K562 (cell line): ENCODE measurements around the gene CCT4. TPM values are rescaled to one million over a fixed set of nuclear protein-coding genes. Genes with fewer than 3 reads are reported as not detected.

Experiments used
- ATAC-seq: fragments of 200-7000 bp; cut with Tn5 transposase; 3 replicates; pipeline ENCODE4 v1.9.1; 2020; ENCODE audit warnings: moderate library complexity
- BruUV-seq: library from RNA; stranded (reverse); fragments of 400-500 nt; replicated peaks from 2 replicates; lab custom pipeline; 2021; lab: Mats Ljungman, UMichigan
- CTCF ChIA-PET: fragments of 300-600 bp; formaldehyde crosslinking; extraction: SDS; loops from one replicate; lab custom pipeline; 2021; ENCODE audit warnings: low intra/inter-chr PET ratio; lab: Yijun Ruan, JAX
- POLR2A ChIA-PET: fragments of 300-600, 350-650 bp; sonication (Branson Sonifier 250); formaldehyde crosslinking; extraction: SDS; loops from one replicate; lab custom pipeline; 2021; ENCODE audit warnings: antibody characterized with exemption, inconsistent platforms; lab: Yijun Ruan, JAX
- DNase-seq, 4 experiments: peaks; one replicate each; pipeline versions ENCODE4 v3.0.0 to v3.0.0-alpha.2; 2011 to 2018; ENCODE audit warnings: low spot score in 3 of 4, mixed read lengths in 3 of 4; ENCODE audit errors: extremely low read depth in 1 of 4
- FAIRE-seq: peaks from 2 replicates; lab custom pipeline; 2011; peaks lifted over from hg19 to GRCh38; lab: Jason Lieb, UNC
- H2AFZ ChIP-seq: 2 replicates; pipeline ENCODE4 v1.6.0; 2011; ENCODE audit warnings: low read depth, low read length, control low read depth, inconsistent platforms
- H3K27ac ChIP-seq: fragments of 200-600 bp; 3 replicates; pipeline ENCODE4 v1.8.0; 2011; ENCODE audit warnings: low read depth, mild to moderate bottlenecking, control low read depth, inconsistent platforms, low read length, moderate library complexity, mixed read lengths; ENCODE audit errors: extremely low read depth
- H3K27me3 ChIP-seq, 2 experiments: fragments of 300-600 bp in 1 of 2; 2 replicates in 1 of 2; 3 replicates in 1 of 2; pipeline versions ENCODE4 v1.6.0 to v1.8.0; 2011; ENCODE audit warnings: inconsistent platforms in 2 of 2, low read length in 2 of 2, mild to moderate bottlenecking in 1 of 2, mixed read lengths in 1 of 2, moderate library complexity in 1 of 2; ENCODE audit not compliant: control insufficient read depth in 2 of 2, insufficient read depth in 2 of 2
- H3K36me3 ChIP-seq: fragments of 300-600 bp; 3 replicates; pipeline ENCODE4 v1.8.0; 2011; ENCODE audit warnings: mild to moderate bottlenecking, low read length, inconsistent platforms; ENCODE audit not compliant: control insufficient read depth, insufficient read depth
- H3K4me1 ChIP-seq, 2 experiments: fragments of 200-600 bp in 1 of 2; replicated peaks in 1 of 2; 2 replicates in 1 of 2; 3 replicates in 1 of 2; pipeline versions ENCODE4 v1.5.1 to v1.8.0; 2011; ENCODE audit warnings: inconsistent platforms in 2 of 2, low read length in 2 of 2, mild to moderate bottlenecking in 1 of 2, mixed read lengths in 1 of 2, moderate library complexity in 1 of 2; ENCODE audit not compliant: control insufficient read depth in 2 of 2, insufficient read depth in 2 of 2
- H3K4me2 ChIP-seq: 2 replicates; pipeline ENCODE4 v1.6.1; 2011; ENCODE audit warnings: low read length, control low read depth, inconsistent platforms, mixed read lengths; ENCODE audit not compliant: insufficient read depth
- H3K4me3 ChIP-seq: fragments of 200-600 bp; sonication (generic), shearing (Covaris generic); 2 replicates; pipeline ENCODE4 v1.5.1; 2016; ENCODE audit warnings: control low read depth, inconsistent platforms
- H3K79me2 ChIP-seq: fragments of 200-600 bp; 3 replicates; pipeline ENCODE4 v1.8.0; 2011; ENCODE audit warnings: low read length, inconsistent platforms; ENCODE audit not compliant: control insufficient read depth, insufficient read depth
- H3K9ac ChIP-seq, 2 experiments: 2 replicates each; pipeline versions ENCODE4 v1.6.0 to v1.6.1; 2011; ENCODE audit warnings: low read depth in 2 of 2, low read length in 2 of 2, control low read depth in 1 of 2, inconsistent platforms in 1 of 2, mild to moderate bottlenecking in 1 of 2, mixed read lengths in 1 of 2; ENCODE audit not compliant: insufficient read depth in 1 of 2
- H3K9me1 ChIP-seq: one replicate; pipeline ENCODE4 v1.6.0; 2011; ENCODE audit warnings: inconsistent platforms, mild to moderate bottlenecking, low read length, moderate library complexity; ENCODE audit not compliant: control insufficient read depth, insufficient read depth
- H3K9me3 ChIP-seq: replicated peaks from 2 replicates; pipeline ENCODE4 v1.5.1; 2011; ENCODE audit warnings: low read depth, low read length, inconsistent platforms; ENCODE audit not compliant: control insufficient read depth, insufficient read depth
- H4K20me1 ChIP-seq: replicated peaks from 2 replicates; pipeline ENCODE4 v1.6.1; 2011; ENCODE audit warnings: low read length, inconsistent platforms, mixed read lengths; ENCODE audit not compliant: control insufficient read depth, insufficient read depth
- EP400 ChIP-seq: fragments of 450-650 bp; IDR thresholded peaks from 2 replicates; pipeline ENCODE4 v1.6.1; 2017; ENCODE audit warnings: antibody characterized with exemption, mild to moderate bottlenecking, moderate library complexity
- MITF ChIP-seq: IDR thresholded peaks from 2 replicates; pipeline ENCODE4 v1.6.1; 2014; ENCODE audit warnings: antibody characterized with exemption
- RAD21 ChIP-seq, 2 experiments: fragments of 250-450 bp in 1 of 2; fragments of 450-650 bp in 1 of 2; sonication (Bioruptor Pico) in 1 of 2; formaldehyde crosslinking in 1 of 2; IDR thresholded peaks in 1 of 2; conservative IDR thresholded peaks in 1 of 2; 2 replicates each; pipeline versions ENCODE4 v1.4.0 to v1.8.0; 2020 to 2022; ENCODE audit warnings: mild to moderate bottlenecking in 2 of 2, moderate library complexity in 1 of 2
- whole genome bisulfite sequencing: fragments of 100-300 bp; shearing (Covaris generic); methylation state at CpG from one replicate; pipeline ENCODE4 v1.1.6; 2016; ENCODE audit warnings: low coverage, mixed read lengths; ENCODE audit not compliant: insufficient coverage; ENCODE audit errors: missing lambda C conversion rate; 5-methylcytosine and 5-hydroxymethylcytosine counted together
- in situ Hi-C: fragments of 300-500 bp; cut with MboI; formaldehyde crosslinking; loops from 4 replicates; pipeline ENCODE4 v1.15.0; 2018; ENCODE audit warnings: inconsistent platforms, mixed read lengths
- intact Hi-C: fragments of 100-400 bp; cut with micrococcal nuclease; formaldehyde crosslinking; loops from 2 replicates; pipeline ENCODE4 v1.14.2; 2022
- polyA plus RNA-seq, 8 experiments: library from polyadenylated mRNA; depleted of rRNA in 4 of 8; stranded (reverse) in 5 of 8; unstranded in 3 of 8; fragments of >200 nt; fragmentation: Nextera tagmentation in 2 of 8; fragmentation: Illumina TruSeq in 1 of 8; extraction: Ambion mirVana in 2 of 8; extraction: Trizol in 1 of 8; gene quantifications; 2 replicates each; pipeline versions ENCODE4 v1.2.1 to v1.2.3, GENCODE V29; 2011 to 2014; ENCODE audit warnings: inconsistent platforms in 1 of 8, missing spikeins in 1 of 8
- total RNA-seq, 7 experiments: library from RNA; depleted of rRNA in 6 of 7; stranded (reverse); fragments of >200 nt in 6 of 7; fragmentation: Illumina TruSeq in 2 of 7; extraction: Trizol in 2 of 7; gene quantifications; 2 replicates each; pipeline versions ENCODE4 v1.2.1 to v1.2.3, GENCODE V29; 2011 to 2021; ENCODE audit warnings: low replicate concordance in 1 of 7
- TF ChIP-seq, protein P1 (sequence below): sonication (generic); formaldehyde crosslinking; IDR thresholded peaks from 2 replicates; pipeline ENCODE4 v1.8.1; 2023; ENCODE audit warnings: mild to moderate bottlenecking, missing genetic modification reagents
- TF ChIP-seq, protein P2 (sequence below), 3 experiments: IDR thresholded peaks in 2 of 3; conservative IDR thresholded peaks in 1 of 3; 2 replicates each; pipeline ENCODE4 v1.5.1; 2011 to 2012; ENCODE audit warnings: low read length in 3 of 3, mild to moderate bottlenecking in 3 of 3, control low read depth in 2 of 3, improper control_type of control experiment in 1 of 3, inconsistent platforms in 1 of 3, low read depth in 1 of 3, mixed read lengths in 1 of 3, moderate library complexity in 1 of 3; ENCODE audit not compliant: insufficient read depth in 2 of 3

CCT4 gene
- total and polyA plus RNA-seq, 9 of the 15 experiments (the other 6 are each of a cell fraction or from before 2014, with no cell fraction given), result 101 to 368 (median 303) TPM

GRCh38 chr2:61910603-61911002, 22.1 kb upstream of the CCT4 start:
- ATAC-seq, result peak; percentile 36; the same call in 1 of the 3 replicates
- CTCF ChIA-PET, result interaction anchor here (0.8 kb wide), 1 partner anchor 775 kb away, joined by 5 read pairs; no protein-coding TSS in a partner anchor
- in situ Hi-C loops, result no loop called here

More at GRCh38 chr2:61910603-61911002, 22.1 kb upstream of the CCT4 start:
- no peak overlapping the region for H3K9ac ChIP-seq
- H3K36me3 ChIP-seq, result no peaks in the 10 kb centered on the region
- H3K4me1 ChIP-seq, result peaks cover 0 to under 1% of the 10 kb centered on the region in 2 experiments; a peak in 1 of 5 replicates
- H3K27ac ChIP-seq, result no peak overlapping the region
- peaks cover 2% of the 10 kb centered on the region; the same call in 1 of the 3 replicates for H3K79me2 ChIP-seq
- no peak overlapping the region for H3K4me2 ChIP-seq
- no peaks in the 10 kb centered on the region for H3K9me3 ChIP-seq
- DNase-seq (no peak), FAIRE-seq (peak; percentile 44)
- POLR2A ChIA-PET, result interaction anchor here (0.7 to 1.2 kb wide), 3 partner anchors 21 to 896 kb away, joined by 3 read pairs; partner anchors contain the start of gene B3GNT2
- no peak overlapping the region for H2AFZ ChIP-seq
- TF ChIP-seq EP400, result no peak
- TF ChIP-seq, protein P1, sequence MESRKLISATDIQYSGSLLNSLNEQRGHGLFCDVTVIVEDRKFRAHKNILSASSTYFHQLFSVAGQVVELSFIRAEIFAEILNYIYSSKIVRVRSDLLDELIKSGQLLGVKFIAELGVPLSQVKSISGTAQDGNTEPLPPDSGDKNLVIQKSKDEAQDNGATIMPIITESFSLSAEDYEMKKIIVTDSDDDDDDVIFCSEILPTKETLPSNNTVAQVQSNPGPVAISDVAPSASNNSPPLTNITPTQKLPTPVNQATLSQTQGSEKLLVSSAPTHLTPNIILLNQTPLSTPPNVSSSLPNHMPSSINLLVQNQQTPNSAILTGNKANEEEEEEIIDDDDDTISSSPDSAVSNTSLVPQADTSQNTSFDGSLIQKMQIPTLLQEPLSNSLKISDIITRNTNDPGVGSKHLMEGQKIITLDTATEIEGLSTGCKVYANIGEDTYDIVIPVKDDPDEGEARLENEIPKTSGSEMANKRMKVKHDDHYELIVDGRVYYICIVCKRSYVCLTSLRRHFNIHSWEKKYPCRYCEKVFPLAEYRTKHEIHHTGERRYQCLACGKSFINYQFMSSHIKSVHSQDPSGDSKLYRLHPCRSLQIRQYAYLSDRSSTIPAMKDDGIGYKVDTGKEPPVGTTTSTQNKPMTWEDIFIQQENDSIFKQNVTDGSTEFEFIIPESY (CRISPR knock-in tag), result peak; percentile 73
- no peak for TF ChIP-seq MITF
- peak in 1 of 2 experiments; percentile 32; a peak in 1 of 4 replicates for TF ChIP-seq RAD21 (CRISPR knock-in tag; conservative IDR thresholded peaks at IDR 0.05 in 1 of 2, IDR thresholded peaks at IDR 0.05 in 1 of 2)
- TF ChIP-seq, protein P2, sequence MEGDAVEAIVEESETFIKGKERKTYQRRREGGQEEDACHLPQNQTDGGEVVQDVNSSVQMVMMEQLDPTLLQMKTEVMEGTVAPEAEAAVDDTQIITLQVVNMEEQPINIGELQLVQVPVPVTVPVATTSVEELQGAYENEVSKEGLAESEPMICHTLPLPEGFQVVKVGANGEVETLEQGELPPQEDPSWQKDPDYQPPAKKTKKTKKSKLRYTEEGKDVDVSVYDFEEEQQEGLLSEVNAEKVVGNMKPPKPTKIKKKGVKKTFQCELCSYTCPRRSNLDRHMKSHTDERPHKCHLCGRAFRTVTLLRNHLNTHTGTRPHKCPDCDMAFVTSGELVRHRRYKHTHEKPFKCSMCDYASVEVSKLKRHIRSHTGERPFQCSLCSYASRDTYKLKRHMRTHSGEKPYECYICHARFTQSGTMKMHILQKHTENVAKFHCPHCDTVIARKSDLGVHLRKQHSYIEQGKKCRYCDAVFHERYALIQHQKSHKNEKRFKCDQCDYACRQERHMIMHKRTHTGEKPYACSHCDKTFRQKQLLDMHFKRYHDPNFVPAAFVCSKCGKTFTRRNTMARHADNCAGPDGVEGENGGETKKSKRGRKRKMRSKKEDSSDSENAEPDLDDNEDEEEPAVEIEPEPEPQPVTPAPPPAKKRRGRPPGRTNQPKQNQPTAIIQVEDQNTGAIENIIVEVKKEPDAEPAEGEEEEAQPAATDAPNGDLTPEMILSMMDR (IDR thresholded peaks at IDR 0.05 in 2 of 3, conservative IDR thresholded peaks at IDR 0.05 in 1 of 3; ENCODE audit: insufficient read depth in 2 of 3, low read depth in 1 of 3, low read length in 3 of 3), result peak; percentile 8 to 44 (median 40); a peak in 4 of 6 replicates
- intact Hi-C loops, result loop anchor here (5.0 kb wide), 1 partner anchor 1203 kb away; no protein-coding TSS in a partner anchor
- no peaks in the 10 kb centered on the region for H3K9me1 ChIP-seq
- H3K27me3 ChIP-seq, result no peaks in the 10 kb centered on the region
- WGBS, result 53% methylated on average over 9 of the region's 9 CpGs
- no TSS peak for BruUV-seq
- H3K4me3 ChIP-seq, result no peak overlapping the region
- H4K20me1 ChIP-seq, result no peaks in the 10 kb centered on the region
